DMS 273 (cell line): ENCODE measurements around the gene CENPO.

ENCODE experiments used
- DNase-seq: peaks from one replicate; lab custom pipeline; 2025; ENCODE audit not compliant: unreplicated experiment; lab: John Stamatoyannopoulos, UW

The CENPO gene

DNA sequence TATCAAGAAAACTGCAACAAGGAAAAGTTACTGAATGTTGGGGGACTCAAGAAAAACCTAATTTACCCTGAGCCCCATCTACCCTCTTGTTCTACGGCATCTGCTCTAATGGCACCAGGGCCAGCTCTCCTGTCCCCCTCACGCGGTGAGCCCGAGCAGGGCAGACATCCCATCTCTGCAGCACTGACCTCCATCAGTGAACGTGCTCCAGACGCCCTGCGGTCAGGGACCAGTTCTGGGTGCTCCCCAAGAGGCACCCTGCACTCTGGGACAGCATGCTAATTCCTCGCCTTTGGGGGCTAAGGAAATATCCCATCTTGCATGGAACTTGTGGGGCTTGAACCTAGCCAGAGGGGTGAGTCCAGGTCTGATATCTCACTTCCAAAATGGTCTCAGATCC lies 43.0 kb downstream of the CENPO start:
- DNase-seq: no peak

DNA sequence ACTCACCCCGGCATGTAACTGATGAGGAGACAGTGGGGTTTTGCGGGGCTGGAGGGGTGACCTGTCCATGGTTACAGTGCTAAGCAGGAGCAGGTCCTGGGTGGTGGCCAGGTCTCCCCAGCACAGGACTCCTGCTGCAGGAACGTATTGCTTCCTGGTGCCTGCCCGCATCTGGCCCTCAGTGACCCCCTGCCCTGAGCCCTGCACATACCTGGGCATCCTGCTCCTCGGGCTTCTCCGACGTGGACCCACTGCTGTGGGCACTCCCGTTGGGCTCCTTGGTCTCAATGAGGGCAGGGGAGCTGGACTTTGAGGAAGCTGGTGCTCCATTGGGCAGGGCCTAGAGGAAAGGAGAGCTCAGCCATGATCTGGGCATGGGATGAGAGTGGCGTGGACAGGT lies 43.5 kb downstream of the CENPO start:
- no peak for DNase-seq

DNA sequence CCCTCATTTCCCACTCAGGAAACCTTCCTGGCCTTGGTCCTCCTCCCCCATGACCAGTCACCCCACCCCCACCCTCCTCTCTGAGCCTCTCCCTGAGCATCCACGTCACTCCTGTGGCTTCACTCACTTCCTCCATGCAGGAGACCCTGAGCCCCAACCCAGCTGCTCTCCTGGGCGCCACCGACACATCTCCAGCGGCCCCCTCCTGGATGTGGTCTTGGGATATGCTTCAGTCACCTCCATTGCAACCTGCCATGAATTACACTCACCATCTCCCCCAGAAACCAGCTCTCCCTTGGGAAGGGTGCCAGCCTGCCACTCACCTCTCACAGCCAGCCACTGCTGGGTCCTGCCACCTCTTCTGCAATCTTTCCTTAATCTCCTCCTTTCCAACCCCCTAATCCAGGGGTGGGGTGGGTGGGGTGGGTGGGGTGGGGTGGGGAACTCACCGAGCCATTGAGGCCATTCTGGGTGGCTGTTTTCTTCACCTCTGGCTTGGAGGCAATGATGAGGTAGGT lies 44.8 kb downstream of the CENPO start:
- no peak for DNase-seq

DNA sequence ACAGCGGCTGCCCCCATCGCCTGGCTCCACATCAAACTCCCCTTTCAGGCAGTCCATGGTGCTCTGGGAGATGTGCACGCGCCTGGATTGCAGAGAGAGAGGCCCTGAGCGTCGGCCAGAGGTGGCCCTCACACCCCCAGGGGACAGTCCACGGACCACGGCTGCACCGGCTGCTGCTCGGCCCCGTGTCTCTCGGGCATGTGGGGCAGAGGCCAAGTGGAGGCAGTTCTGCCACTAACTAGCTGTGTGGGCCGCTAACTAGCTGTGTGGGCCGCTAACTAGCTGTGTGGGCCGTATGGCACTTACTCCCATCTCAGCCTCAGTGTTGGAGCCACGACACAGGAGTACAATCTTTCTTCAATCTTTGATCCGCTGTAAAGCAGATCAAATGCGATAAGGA lies 45.3 kb downstream of the CENPO start:
- no peak for DNase-seq

DNA sequence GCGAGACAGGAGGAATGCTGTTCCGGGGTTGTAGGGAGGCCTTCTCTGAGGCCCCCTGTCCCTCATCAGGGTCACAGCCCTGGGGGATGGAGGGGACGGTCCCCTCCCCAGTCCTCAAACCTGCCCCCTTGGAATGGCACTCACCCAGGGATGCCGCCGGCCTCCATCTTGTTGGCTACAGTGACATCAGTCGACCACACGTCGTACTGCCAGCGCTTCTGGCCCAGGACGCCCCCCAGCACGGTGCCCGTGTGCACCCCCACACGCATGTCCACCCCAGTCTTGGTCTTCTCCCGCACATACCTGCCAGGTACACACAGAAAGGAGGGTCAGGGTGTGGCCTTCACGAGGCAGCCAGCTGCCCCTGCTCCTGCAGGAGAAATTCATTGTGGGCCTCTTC lies 46.5 kb downstream of the CENPO start:
- DNase-seq: no peak

DNA sequence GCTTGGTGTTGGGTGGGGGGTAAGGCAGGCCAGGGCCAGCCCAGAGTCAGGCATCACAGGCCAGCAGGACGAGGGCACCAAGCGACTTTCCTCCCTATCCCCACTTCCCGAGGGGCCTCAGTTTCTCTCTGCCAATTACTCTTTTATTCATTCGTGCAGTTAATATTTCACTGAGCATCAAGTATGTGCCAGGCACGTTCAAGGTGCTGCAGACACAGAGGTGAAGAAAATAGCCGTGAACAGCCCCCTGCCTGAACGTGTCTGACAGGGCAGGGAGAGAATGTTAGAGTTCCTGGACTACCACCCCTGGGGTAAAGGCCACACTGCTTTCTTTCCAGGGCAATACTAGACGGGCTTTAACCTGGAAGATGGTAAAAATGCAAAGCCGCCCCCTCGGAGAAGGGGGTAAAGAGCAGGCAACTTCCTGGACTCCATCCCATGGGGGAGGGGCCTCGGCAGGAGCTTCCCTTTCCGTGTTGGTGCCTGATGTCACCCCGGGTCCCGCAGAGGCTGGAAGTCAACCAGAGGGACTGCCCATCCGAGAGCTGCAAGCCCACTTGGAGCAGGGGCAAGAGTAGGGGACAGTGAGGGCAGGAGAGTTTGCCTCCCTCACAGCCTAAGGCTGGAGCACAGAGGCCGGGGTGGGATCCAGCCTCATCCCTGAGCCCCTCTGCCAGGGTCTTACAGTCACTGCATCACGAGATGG lies 47.1 kb downstream of the CENPO start:
- DNase-seq: no peak

DNA sequence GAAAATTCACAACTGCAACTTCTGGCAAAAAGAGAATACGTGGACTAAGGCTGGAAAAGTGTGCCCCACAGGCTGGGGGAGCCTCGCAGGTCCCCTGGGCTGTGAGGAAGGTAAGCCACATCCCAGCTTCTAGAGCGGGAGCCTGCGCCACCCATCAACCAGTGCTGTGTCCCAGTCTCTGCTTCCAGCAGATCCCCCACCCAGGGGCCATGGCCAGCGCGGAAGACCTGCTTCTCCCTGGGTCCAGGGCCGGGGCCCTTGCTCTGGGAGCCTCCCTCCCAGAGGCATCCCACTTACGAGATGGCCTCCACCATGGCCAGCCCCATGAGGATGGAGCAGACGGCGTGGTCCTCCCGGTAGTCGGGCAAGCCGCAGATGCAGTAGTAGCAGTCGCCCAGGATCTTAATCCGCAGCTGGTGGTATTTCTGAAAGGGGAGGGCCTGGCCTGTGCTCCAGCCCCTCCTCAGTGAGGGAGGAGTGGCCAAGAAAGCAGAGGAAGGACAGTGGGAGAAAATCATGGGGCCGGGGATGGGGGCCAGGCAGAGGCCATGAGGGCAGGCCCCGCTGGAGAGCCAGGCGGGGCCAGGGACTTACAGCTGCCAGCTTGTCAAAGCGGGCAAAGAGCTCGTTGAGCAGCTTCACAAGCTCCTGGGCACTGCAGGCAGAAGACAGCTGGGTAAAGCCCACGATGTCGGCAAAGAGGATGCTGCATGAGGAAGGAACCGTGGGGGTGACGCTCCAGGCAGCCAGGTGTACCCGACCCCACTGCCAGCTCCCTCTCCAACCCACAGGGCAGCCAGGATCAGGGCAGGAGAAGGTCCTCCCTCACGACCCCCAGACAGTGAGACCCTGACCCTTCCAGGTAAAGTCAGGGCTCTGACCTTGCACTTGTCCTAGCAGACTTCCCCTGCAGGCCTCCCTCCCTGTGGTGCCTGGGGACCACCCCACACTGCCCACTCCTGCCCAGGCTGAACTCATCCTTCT lies 48.0 kb downstream of the CENPO start:
- DNase-seq: no peak

DNA sequence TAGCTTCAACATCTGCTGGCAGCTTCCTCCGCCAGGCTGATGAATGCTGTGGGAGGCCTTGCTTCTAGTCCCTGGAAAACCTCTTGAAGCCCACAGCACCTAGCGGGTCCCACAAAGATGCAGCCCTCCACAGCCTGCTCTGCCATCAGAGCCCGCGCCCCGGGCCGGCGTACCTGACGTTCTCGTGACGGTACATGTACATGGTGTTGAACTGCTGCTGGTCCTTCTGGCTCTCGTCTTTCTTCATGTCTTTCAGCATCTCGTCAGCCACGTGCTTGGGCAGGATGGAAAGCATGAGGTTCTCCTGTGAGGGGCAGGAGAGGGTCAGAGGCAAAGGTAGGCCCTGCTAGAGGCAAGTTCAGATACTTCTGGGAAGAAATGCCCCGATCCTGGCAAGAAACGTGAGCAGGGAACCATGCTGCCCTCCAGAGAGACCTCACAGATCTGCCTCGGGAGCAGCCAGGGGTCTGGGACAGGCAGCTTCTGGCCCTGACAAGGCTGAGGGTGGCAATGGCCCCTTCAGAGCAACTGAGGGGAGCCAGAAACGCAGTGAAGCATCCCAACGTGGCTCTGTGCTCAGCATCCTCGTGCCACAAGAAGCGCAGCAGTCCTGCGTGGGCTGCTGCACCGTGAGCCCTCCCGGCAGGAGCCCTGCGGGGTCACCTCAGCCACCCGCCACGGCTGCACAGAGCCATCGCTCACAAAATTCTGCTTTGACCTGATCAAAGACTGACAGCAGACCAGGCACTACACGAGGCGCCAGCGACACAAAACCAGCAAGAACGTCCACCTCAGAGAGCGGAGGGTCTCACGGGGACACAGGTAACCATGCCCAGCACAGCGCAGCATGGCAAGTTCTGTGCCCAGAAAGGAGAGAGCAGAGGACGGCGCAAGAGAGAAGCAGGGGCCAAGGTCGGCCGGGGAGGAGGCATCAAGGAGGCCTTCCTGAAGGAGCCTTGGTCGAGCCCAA lies 49.1 kb downstream of the CENPO start:
- DNase-seq: no peak

DNA sequence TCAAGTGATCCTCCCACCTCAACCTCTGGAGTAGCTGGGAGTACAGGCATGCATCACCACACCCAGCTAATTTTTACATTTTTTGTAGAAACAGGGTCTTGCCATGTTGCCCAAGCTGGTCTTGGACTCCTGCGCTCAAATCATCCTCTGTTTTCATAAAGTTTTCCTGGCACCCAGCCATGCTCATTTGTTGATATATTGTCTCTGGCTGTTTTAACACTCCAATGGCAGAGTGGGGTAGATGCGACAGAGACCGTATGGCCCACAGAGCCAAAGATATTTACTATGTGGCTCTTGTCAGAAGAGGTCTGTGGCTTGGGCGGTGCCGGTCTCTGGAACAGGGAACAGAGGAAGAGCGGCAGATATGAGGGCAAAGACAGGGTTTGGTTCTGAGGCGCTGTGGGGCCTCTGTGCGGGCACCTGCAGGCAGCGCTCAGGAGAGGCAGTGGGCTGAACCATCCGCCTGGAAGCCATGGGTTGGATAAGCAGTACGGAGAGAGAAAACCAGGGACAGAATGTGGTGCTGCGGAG lies 50.2 kb downstream of the CENPO start:
- DNase-seq: no peak

DNA sequence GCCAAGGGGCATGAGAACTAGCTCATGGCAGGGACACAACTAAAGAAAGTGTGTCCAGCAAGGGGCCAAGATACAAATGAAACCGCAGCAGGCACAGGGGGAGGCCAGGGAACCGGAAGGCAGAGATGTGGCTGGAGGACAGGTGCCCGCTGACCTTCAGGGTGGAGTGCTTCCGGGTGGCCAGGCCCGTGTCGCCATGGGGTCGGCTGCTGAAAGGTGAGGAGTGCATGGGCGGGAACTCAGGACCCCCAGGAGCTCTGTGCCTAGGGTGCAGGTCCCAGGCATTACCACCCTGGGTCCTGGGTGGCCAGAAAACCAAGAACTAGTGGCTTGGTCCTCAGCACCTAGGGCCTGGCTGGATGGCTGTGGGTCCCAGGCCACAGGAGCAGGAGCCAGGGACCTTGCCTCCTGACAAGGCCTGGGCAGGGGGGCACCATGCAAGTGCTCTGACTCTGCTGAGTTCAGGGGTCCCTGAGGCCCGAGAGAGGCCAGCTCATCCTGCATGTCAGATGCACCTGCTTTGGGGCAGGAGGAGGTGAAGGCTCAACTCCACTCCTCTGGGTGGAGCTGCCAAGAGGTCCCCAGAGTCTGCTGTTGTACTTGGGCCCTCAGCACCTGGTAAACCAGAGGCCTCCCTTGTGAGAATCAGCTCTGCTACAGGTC lies 50.9 kb downstream of the CENPO start:
- DNase-seq: no peak

DNA sequence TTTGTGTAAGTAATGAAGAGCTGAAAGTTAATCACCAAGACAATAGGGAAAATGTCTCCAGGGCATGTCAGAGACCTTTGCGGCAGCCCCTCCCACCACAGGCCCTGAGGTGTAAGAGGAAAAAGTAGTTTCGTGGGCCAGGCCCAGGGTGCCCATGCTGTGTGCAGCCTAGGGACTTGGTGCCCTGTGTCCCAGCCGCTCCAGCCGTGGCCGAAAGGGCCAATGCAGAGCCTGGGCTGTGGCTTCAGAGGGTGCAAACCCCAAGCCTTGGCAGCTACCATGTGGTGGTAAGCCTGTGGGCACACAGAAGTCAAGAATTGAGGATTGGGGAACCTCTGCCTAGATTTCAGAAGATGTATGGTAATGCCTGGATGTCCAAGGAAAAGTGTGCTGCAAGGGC lies 52.5 kb downstream of the CENPO start:
- DNase-seq: no peak

DNA sequence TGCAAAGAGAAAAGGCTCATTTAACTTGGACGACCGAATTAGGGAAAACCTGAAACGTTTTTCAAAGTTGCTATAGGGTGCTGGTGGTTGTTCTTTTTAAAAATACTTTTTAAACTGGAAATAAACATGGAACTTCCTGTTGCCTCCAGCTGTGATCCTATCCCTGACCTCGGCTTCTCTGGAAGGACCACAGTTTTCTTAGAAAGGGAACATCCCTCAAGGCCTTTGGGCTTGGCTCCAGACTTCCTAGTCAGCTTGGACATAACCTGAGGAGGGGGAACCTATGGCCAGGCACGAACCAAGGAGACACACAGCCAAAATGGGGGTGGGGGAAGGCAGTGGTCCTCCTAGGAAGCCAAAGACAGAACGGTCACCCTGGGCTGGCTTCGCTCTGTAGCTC lies 57.7 kb downstream of the CENPO start:
- DNase-seq: no peak

DNA sequence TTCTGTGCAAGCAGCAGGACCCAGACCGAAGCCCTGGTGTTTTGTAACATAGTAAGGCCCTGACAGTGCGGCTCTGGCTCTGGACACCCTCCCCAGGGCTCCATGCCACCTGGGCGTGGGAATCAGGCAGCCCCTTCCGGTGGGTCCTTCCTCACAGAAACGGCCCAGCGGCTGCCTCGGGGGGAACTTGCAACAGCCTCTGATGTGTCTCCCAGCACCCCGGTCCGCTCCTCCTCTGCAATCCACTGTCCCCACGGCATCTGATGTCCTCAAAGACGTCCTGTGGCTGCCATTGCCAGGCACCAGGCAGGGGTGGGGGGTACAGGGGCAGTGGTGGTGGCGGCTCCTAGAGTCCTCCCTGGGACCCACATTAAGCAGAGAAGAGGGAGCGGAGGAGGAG lies 58.8 kb downstream of the CENPO start:
- no peak for DNase-seq

DNA sequence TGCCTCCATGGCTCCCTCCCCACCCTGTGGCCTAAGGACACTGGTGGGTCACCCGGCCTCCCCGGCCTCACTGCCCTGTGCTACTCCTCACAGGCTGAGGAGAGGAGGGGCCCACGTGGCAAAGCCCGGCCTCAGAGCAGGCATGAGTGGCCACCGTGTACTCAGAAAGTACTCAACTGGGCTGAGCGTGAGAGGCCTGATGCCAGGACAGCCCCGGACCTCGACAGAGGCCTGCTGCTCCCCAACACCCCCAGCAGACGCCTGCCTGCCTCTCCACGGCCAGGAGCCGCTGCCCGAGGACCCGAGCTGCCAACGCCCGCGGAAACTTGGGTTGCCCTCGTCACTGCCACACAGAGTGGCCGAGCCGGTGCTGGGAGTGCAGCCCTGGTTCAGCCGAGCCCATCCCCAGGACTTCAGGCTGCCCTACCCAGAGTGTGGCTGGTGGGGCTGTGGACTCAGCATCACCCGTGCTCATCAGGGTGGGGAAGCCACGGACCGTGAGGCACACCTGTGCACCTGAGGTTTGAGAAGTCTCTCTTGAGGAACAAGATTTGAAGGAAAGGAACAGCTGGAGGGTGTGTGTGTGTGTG lies 59.3 kb downstream of the CENPO start:
- no peak for DNase-seq

DNA sequence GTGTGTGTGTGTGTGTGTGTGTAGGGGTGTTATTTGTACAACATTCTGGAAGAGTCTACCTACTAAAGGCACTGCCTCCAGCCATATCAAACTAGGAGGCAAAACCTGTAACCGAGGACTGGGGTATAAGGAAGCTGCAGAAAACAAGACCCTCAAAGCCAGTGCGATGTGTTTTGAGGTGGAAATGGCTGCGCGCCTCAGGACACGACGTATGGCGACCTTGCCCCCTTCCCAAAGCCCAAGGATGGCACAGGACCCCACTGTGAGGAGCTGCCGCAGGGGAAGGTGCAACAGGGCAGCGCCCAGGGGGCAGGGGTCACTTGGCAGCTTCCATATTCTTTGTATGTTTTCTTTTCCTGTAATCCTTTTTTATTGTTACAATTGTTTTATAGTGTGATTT lies 59.8 kb downstream of the CENPO start:
- no peak for DNase-seq

DNA sequence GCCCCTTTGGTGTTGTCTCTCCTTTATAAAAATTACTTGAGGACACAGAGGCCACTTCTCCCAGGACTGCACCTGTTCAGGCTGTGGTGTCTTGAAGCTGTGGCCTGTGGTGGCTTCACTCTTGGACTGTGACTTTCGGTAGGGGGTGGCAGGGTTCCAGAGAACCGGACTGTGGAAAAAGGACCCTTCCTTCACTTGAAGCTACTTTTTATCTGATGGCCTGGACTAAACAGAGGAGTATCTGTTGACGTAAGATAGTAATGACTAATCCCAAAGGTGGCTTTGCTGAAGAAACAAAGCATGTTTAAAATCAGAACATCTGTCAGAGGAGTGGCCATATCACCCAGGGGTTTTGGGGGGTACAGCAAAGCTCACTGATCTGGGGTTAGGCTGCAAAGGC lies 60.8 kb downstream of the CENPO start:
- no peak for DNase-seq

DNA sequence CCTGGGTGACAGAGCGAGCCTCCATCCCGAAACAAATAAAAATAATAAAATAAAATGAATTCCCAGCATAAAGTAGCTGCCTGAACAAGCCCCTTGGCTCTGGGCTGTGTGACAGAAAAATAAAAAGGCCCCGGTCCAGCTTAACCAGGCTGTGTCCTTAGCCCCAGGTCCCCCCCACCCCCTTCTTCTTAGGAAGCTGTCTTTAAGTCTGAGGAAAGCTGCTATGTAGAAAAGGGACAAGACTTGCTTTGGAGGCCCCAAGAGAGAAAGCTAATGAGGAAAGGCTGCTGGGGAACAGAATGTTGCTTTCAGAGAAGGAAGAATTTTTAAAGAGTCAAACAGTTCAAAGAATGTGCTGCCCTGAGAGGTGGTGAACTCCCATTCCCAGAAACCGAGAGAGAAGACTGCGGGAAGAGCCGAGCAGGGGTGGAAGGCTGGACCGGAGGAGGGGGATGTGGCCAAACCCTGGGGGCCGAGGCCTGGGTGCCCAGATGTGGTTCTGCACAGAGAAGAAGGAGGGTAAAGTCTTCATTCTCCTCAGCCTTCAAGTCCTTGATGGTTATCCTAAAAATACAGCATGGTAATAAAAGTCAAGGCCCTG lies 61.9 kb downstream of the CENPO start:
- DNase-seq: no peak

DNA sequence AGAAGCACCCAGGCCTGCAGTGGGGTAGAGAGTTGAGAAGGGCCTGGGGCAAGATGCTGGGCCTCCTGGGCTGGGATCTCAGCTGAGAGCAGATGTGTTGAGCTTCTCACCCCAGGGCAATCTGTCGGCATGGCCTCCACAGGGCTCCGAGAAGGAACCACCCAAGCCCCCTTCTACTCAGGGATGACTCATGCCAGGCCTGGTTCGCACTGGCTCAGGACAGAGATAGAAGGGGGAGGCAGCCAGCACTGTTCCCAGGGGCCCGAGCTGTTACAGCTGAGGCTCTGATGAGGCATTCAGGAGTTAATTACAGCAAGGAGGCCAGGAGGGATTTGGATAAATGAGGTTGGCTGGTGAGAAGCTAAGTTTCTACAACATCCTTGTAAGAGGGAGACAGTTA lies 62.5 kb downstream of the CENPO start:
- peak; percentile 86 for DNase-seq

DNA sequence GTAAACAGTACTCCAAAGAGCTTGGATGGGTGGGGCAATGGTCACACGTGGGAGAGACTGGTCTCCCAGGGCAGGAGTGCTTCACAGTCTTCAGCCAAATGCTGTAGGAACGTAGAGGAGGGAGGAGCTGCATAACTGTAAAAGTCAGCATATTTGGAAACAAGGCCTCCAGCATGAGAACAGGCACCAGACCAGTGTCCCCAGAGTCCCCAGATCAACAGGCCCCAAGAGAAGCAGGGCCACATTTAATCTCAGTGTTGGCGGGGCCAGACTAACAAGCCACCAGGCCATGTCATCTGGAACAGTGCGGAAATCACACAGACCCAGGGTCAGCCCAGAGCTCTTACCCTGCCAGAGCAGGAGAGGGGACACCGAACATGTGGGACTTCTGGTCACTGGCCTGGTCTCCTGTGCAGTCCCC lies 63.6 kb downstream of the CENPO start:
- DNase-seq: no peak
